Stimulated activated CD8-positive, alpha-beta memory T cell treated with anti-CD3 and anti-CD28 coated beads, Interleukin-4, amount 100 ng/mL, for 24 hours (primary cell): ENCODE data around the gene TBX1.

Source experiments
- DNase-seq: peaks from one replicate; pipeline ENCODE4 v3.0.0-alpha.2; 2020; ENCODE audit warnings: low read depth

TBX1 gene

GRCh38 chr22:19738664-19739447, 21.7 kb upstream of the TBX1 start:
- no peak for DNase-seq

- DNase-seq, result no peak
These were observed 21.1 kb upstream of the TBX1 start for GRCh38 chr22:19739448-19739895.

GRCh38 chr22:19739911-19740449, 20.6 kb upstream of the TBX1 start:
- no peak for DNase-seq

DNA sequence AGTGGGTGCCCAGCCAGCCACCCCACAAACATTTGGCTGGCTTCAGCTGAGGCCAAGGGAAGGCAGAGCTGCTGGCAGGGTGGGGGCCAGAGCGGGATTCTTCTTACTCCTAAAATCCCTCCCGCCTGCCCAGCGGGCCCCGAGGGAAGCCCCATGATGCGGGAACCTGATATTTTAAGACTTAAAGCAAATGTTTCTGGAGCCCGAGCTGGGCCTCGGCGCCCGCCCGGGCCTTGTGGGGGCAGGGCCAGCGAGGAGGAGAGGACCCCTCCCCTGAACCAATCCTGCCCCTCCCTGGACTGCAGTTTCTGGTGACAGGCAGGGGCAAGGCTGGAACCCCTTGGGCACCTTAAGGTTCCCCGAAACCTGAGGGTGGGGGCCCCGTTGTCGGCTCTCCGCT, 20.0 kb upstream of the TBX1 start:
- DNase-seq, result no peak

- DNase-seq, result no peak
These were observed 19.5 kb upstream of the TBX1 start for GRCh38 chr22:19741053-19741452.

DNA sequence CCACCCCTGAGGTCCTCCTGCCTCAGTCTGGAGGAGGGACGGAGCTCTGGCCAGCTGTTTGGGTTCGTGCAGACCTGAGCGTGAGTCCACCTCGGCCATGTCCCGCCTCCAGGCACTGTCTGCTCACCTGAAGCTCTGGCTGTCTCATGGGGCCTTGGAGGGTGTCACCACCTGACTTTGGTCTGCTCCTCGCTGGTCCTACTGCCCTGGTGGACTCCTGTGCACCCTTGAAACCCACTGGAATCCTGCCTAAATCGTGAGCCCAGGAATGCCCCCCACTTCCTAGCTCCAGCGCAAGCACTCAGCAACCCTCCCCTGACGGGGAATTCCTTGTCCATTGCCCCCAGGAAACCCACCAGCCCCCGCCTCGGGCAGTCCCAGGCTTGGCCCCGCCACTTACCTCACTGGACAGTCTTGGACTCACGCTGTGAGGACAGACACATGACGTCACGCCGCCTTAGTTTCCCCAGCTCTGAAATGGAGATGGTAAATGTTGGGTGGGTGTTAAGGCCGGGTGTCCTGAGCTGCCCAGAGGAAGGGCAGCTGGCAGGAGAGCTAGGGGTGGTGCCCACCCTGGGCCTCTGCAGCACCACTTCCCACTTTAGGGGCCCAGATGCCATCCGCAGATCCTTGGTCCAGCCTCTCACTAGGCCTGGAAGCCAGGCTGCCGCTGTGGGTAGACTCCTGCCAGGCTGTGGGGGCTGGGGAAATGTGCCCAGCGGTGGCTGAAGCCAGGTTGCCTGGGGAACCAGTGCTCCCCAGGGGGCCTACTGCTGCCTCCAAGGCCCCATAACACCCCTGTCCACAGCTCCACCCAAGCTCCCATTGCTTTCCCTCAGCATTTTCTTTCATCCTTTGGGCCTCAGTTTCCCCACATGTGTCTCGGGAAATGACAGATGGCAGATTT, 18.2 kb upstream of the TBX1 start:
- DNase-seq, result no peak

- DNase-seq, result no peak
These were observed 17.5 kb upstream of the TBX1 start for GRCh38 chr22:19743081-19743480.

- no peak for DNase-seq
These were observed 16.9 kb upstream of the TBX1 start for GRCh38 chr22:19743651-19744050.

DNA sequence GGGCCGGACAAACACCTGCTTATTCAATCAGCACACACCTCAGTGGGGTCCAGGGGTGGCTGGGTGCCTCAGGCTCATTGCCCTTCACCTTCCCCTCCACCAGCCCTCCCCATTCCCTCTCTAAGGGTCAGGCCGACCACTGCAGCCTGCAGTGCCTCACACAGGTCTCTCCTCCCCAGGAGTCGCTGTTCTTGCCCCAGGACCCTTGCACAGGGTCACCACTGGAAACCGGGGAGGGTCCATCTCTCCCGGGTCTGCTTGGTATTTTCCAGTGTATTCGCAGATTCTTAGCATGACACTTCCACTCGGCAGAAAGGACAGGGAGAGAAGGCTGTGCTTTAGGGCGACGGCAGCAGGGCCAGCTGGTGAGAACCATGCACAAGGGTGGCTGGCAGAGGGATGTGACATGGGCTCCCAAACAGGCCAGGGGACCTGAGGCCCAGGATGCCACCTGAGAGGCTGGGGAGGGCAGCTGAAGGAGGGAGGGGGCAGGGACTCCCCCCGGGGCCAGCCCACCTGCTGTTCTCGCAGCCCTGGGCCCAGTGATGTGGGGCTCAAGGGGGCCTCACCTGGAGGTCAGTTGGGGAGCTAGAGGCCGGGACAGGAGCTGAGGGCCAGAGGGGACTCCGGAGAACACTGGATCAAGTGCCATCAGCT, 16.1 kb upstream of the TBX1 start:
- no peak for DNase-seq

GRCh38 chr22:19745155-19746101, 15.2 kb upstream of the TBX1 start:
- no peak for DNase-seq

GRCh38 chr22:19746726-19747125, 13.9 kb upstream of the TBX1 start:
- no peak for DNase-seq

DNA sequence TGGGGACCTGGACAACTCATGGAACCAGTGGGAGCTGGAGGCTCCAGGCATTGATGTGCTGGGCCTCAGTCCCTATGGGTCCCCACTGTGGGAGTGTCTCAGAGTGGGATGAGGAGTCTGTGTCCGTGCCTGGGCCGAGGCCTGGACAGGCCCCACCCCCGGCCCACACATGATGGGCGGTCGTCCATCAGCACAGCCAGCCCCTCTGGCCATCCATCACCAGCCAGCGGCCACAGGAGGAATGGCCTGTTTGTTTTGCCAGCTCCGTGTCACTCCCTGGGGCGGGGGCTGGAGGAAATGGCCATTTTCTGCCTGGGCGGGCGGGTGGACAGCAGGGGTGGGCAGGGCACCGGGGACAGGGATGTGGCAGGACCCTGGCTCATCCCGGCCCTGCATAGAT, 13.0 kb upstream of the TBX1 start:
- no peak for DNase-seq

- no peak for DNase-seq
These were observed 12.4 kb upstream of the TBX1 start for GRCh38 chr22:19748139-19748538.

GRCh38 chr22:19748991-19749664, 11.4 kb upstream of the TBX1 start:
- no peak for DNase-seq

GRCh38 chr22:19749876-19750275, 10.7 kb upstream of the TBX1 start:
- DNase-seq, result no peak

DNA sequence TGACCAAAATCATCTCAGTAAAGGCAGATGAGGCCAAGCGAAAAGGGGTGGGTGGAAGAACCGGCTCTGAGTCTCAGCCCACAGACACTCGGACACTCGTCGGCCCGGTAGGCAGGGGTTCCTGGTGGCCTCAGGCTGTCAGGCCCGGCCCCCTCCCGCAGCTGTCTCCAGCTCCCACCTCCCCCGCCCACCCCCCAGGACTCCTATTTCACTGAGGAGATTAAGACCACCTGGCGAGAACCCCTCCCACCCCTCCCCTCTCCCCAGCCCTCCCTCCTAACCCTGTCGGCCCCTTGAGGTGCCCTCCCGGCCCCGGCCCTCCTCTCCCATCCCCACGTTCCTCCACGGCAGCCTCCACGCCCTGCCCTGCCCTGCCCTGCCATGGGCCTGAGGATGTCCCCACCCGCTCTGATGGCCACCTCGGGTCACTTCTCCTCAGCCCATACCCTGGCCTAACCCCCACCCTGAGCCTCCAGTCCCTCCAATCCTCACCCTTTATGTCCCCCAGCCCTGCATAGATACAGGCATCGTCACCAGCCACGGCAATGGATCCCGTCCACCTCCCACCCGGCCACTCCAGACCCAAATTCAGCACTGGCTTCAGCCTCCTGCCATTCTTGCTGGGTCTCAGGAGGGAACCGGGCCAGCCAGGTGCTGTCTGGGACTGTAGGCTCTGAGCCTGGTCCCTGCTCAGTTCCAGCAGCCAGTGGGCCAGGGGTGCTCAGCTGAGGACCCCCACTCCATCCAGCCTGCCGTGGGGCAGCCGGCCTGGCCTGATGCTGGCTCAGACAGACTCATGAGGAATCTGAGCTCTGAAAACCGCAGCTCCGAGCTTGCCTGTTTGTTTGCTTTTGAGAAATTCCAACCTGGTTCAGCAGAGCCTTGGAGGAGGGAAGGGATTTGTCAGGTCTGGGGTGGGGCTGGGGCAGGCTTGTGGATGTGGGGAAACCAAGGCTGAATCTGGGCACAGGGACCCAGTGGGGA, 9.8 kb upstream of the TBX1 start:
- no peak for DNase-seq

DNA sequence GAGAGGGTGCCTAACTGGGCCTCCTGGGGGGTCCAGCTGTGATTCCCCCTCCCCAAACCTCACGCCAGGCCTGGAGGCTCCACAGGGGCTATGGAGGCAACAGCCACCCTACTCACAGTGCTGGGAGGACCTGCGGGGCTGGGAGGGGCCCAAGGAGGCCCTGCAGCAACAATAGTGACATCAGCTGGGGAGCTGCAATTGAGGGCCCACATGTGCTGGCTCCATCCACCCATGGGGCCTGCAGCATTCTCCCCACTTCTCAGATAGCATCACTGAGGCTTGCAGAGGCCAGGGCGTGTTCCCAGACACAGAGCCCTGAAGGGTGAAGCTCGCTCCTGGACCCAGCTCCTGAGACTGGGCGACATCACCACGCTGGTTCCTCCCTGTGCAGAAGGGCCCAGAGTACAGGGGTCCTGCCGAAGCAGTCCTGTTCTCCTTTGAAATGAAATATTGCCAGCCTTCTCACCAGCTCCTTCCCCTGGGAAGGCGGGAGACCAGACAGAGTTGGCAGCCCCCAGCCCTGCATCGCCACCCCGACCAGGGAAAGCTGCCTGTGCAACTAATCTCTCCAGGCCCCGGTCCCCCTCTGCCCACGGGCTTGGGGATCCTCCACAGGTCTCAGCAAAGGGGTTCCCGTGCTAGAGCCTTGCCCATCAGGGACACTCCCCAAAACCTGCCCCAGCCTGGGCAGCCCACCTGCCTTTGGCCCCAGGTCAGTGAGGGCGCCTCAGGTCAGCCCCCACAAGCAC, 8.9 kb upstream of the TBX1 start:
- DNase-seq, result no peak

DNA sequence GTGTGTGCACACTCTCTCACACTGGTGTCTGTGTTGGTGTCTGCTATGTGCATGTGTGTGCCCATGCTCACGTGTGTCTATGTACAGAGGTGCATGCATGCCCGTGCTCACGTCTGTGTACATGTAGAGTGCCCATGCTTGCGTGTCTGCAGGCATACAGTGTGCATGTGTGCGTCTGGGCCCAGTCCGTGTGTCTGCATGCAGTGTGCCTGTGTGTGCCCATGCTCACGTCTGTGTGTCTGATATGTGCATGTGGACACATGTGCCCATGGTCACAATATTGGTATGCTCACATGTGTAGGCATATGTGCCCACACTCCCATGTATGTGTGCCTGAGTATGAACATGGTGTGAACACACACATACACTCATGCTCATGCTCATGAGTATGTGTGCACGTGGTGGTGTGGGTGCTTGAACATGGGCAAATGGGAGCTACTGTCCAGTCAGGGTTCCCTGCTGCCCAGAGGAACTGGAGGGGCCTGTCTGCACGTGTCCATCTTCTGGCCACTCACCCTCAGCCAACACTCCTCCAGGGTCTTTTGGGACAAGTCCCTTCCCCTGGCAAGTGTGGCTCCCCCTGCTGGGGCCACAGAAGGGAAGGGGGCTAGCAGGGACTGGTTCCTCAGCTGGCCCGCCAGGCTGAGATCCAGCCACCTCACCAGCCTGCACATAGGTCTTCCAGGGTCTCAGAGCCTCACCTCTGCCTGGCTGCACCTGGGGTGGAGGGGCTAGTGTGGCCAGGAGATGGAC, 7.3 kb upstream of the TBX1 start:
- DNase-seq, result no peak
